CD4-positive, alpha-beta T cell (primary cell): ENCODE results near the gene ELF2. TPM values are rescaled to one million over a fixed set of nuclear protein-coding genes. Genes with fewer than 3 reads are reported as not detected.
"Not testable (repeated sequence)": the region's sequence is repeated elsewhere in the genome, so short reads cannot be mapped to it uniquely, and the experiment has no call there.

ENCODE experiments used
- ATAC-seq: fragments of 200-7000 bp; cut with Tn5 transposase; one replicate; pipeline ENCODE4 v1.10.0; 2022; ENCODE audit warnings: mild to moderate bottlenecking; ENCODE audit not compliant: poor library complexity
- CTCF ChIA-PET: fragments of 350-600 bp; sonication (Branson Sonifier 250); formaldehyde crosslinking; loops from one replicate; lab custom pipeline; 2021; ENCODE audit warnings: antibody characterized with exemption, inconsistent platforms; lab: Charles Lee
- POLR2A ChIA-PET: fragments of 350-600 bp; sonication (Branson Sonifier 250); formaldehyde crosslinking; loops from one replicate; lab custom pipeline; 2021; ENCODE audit warnings: antibody characterized with exemption, inconsistent platforms; lab: Charles Lee
- DNase-seq, 14 experiments: peaks; one replicate each; pipeline ENCODE4 v3.0.0-alpha.2; 2013 to 2020; ENCODE audit warnings: mixed read lengths in 2 of 14
- H3K27ac ChIP-seq, 2 donors: one replicate each; pipeline versions ENCODE4 v1.5.1 to v1.7.0; 2013; ENCODE audit warnings: low read length in 2 of 2, low read depth in 1 of 2, mild to moderate bottlenecking in 1 of 2
- H3K27me3 ChIP-seq, 2 experiments: 1 replicate in 1 of 2; 2 replicates in 1 of 2; pipeline versions ENCODE4 v1.6.1 to v1.7.0; 2013; ENCODE audit warnings: low read length in 2 of 2, control low read depth in 1 of 2, mild to moderate bottlenecking in 1 of 2, moderate library complexity in 1 of 2; ENCODE audit not compliant: insufficient read depth in 2 of 2, control insufficient read depth in 1 of 2
- H3K36me3 ChIP-seq: one replicate; pipeline ENCODE4 v1.6.1; 2013; ENCODE audit warnings: low read length, control low read depth; ENCODE audit not compliant: insufficient read depth
- H3K4me1 ChIP-seq: one replicate; pipeline ENCODE4 v1.6.1; 2013; ENCODE audit warnings: low read length, control low read depth; ENCODE audit not compliant: insufficient read depth
- H3K4me3 ChIP-seq: one replicate; pipeline ENCODE4 v1.5.1; 2013; ENCODE audit warnings: mild to moderate bottlenecking, low read length, moderate library complexity
- H3K9me3 ChIP-seq, 2 experiments: 1 replicate in 1 of 2; 2 replicates in 1 of 2; pipeline versions ENCODE4 v1.6.1 to v1.7.0; 2013; ENCODE audit warnings: low read length in 2 of 2, mild to moderate bottlenecking in 2 of 2, control low read depth in 1 of 2, moderate library complexity in 1 of 2; ENCODE audit not compliant: control insufficient read depth in 1 of 2, insufficient read depth in 1 of 2
- H3K27ac Mint-ChIP-seq: one replicate; pipeline ENCODE4 v1.8.0; 2020; ENCODE audit warnings: mixed read lengths
- H3K27me3 Mint-ChIP-seq: one replicate; pipeline ENCODE4 v1.8.0; 2021; ENCODE audit warnings: mixed read lengths
- H3K36me3 Mint-ChIP-seq: one replicate; pipeline ENCODE4 v1.8.0; 2021; ENCODE audit warnings: low read depth, mixed read lengths
- H3K4me1 Mint-ChIP-seq: one replicate; pipeline ENCODE4 v1.8.0; 2021; ENCODE audit warnings: low read depth, mixed read lengths
- H3K4me3 Mint-ChIP-seq: one replicate; pipeline ENCODE4 v1.8.0; 2020; ENCODE audit warnings: mild to moderate bottlenecking, mixed read lengths
- H3K9me3 Mint-ChIP-seq: one replicate; pipeline ENCODE4 v1.8.0; 2020; ENCODE audit warnings: mixed read lengths
- intact Hi-C, 2 experiments: fragments of 100-400 bp; cut with DNase I in 1 of 2; cut with micrococcal nuclease in 1 of 2; formaldehyde crosslinking; loops; one replicate each; pipeline versions ENCODE4 v1.15.1 to v1.9.0; 2023 to 2025; cut with DNase I, micrococcal nuclease
- total RNA-seq, 174 experiments: library from RNA in 2 of 174; stranded (reverse) in 2 of 174; gene quantifications; one replicate each; pipeline ENCODE4 v1.2.3 and lab custom pipeline; 2021 to 2026
- TF ChIP-seq, protein P1 (sequence below): fragments of 200-600 bp; IDR thresholded peaks from one replicate; pipeline ENCODE4 v1.8.0; 2022; ENCODE audit warnings: antibody characterized with exemption, mild to moderate bottlenecking

ELF2 gene
- total RNA-seq, 2 experiments from 2014 or later, result 83.3 to 84.1 TPM

- Mint-ChIP-seq H3K4me1 (no peaks in the 10 kb centered on the region), H3K36me3 (no peaks in the 10 kb centered on the region), H3K9me3 (no peaks in the 10 kb centered on the region), H3K4me3 (no peak overlapping the region), H3K27me3 (no peaks in the 10 kb centered on the region), H3K27ac (no peak overlapping the region)
- Histone ChIP-seq H3K27ac (no peak overlapping the region), H3K9me3 (no peaks in the 10 kb centered on the region), H3K36me3 (peaks cover 3% of the 10 kb centered on the region), H3K4me3 (no peak overlapping the region), H3K4me1 (no peaks in the 10 kb centered on the region), H3K27me3 (no peaks in the 10 kb centered on the region)
- intact Hi-C loops, result no loop called here
- ChIA-PET POLR2A (no interaction called here), CTCF (no interaction called here)
- DNase-seq, result no peak
- no peak for ATAC-seq
- TF ChIP-seq, protein P1, sequence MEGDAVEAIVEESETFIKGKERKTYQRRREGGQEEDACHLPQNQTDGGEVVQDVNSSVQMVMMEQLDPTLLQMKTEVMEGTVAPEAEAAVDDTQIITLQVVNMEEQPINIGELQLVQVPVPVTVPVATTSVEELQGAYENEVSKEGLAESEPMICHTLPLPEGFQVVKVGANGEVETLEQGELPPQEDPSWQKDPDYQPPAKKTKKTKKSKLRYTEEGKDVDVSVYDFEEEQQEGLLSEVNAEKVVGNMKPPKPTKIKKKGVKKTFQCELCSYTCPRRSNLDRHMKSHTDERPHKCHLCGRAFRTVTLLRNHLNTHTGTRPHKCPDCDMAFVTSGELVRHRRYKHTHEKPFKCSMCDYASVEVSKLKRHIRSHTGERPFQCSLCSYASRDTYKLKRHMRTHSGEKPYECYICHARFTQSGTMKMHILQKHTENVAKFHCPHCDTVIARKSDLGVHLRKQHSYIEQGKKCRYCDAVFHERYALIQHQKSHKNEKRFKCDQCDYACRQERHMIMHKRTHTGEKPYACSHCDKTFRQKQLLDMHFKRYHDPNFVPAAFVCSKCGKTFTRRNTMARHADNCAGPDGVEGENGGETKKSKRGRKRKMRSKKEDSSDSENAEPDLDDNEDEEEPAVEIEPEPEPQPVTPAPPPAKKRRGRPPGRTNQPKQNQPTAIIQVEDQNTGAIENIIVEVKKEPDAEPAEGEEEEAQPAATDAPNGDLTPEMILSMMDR, result no peak
Measured at GRCh38 chr4:139115226-139115625, 61.8 kb downstream of the ELF2 start.

GRCh38 chr4:139114795-139115194 is 62.2 kb downstream of the ELF2 start:
- H3K9me3 Mint-ChIP-seq, intact Hi-C loops, H3K4me1 Mint-ChIP-seq, DNase-seq, H3K4me3 Mint-ChIP-seq, H3K27me3 ChIP-seq, H3K4me3 ChIP-seq, H3K27me3 Mint-ChIP-seq, H3K36me3 ChIP-seq, H3K4me1 ChIP-seq, H3K27ac Mint-ChIP-seq, ATAC-seq, H3K27ac ChIP-seq, CTCF ChIA-PET, POLR2A ChIA-PET, H3K36me3 Mint-ChIP-seq, H3K9me3 ChIP-seq: not testable (repeated sequence)

DNA sequence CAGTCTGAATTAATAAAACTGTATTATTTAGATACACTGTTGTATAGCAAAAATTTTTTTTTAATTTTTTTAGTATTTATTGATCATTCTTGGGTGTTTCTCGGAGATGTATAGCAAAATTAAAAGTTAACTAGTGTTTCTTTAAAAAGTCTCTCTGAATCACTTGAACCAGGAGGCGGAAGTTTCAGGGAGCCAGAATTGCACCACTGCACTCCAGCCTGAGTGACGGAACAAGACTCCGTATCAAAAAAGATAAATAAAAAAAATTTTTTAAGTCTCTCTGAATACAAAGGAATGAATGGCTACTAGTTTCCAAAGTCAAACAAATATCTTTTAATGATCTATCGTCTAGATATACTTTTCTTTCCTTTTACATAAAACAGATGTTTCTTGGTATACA is 64.4 kb downstream of the ELF2 start:
- CTCF ChIA-PET, result no interaction called here
- Mint-ChIP-seq H3K9me3 (no peaks in the 10 kb centered on the region), H3K27me3 (no peaks in the 10 kb centered on the region), H3K27ac (no peak overlapping the region), H3K4me3 (no peak overlapping the region), H3K4me1 (no peaks in the 10 kb centered on the region), H3K36me3 (no peaks in the 10 kb centered on the region)
- no peak for DNase-seq
- no peak overlapping the region for H3K4me3 ChIP-seq
- peaks cover 3% of the 10 kb centered on the region for H3K36me3 ChIP-seq
- H3K27me3 ChIP-seq, result no peaks in the 10 kb centered on the region
- POLR2A ChIA-PET, result no interaction called here
- H3K4me1 ChIP-seq, result no peaks in the 10 kb centered on the region
- TF ChIP-seq, protein P1, result no peak
- no peaks in the 10 kb centered on the region for H3K9me3 ChIP-seq
- no peak overlapping the region for H3K27ac ChIP-seq
- ATAC-seq, result no peak
- intact Hi-C loops, result no loop called here

DNA sequence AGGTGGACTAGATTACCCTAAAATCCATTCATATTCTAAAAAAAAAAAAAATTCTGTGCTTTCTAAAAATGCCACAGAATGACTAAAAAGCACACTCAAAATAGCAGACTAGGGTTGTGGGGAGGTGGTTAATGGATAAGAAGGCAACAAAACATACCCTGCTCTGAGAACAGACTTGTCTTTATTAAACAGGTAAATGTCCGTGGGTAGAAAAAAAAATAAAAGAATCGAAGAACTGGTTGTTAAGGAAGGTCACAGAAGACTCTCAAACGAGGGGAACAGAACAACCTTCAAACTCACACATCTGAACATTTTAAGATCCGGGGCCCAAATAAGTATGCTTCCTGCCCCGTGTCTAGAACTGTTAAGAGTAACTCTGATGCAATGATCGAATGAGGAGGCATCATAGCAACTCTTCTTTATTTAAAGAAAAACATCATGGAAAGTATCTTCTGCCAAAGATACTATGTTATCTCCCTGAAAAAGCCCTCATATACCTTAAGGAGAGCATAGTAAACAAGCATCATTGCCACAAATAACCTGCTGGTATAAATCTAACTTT is 68.4 kb downstream of the ELF2 start:
- intact Hi-C loops, result no loop called here
- H3K36me3 Mint-ChIP-seq, result no peaks in the 10 kb centered on the region
- DNase-seq, result no peak
- Histone ChIP-seq H3K4me3 (no peak overlapping the region), H3K9me3 (no peaks in the 10 kb centered on the region), H3K27ac (no peak overlapping the region), H3K4me1 (no peaks in the 10 kb centered on the region), H3K27me3 (no peaks in the 10 kb centered on the region), H3K36me3 (no peaks in the 10 kb centered on the region)
- CTCF ChIA-PET, result interaction anchor here (1.4 kb wide), 1 partner anchor 186 kb away, joined by 3 read pairs; no protein-coding TSS in a partner anchor
- POLR2A ChIA-PET, result no interaction called here
- TF ChIP-seq, protein P1, result no peak
- H3K4me3 Mint-ChIP-seq, result no peak overlapping the region
- no peaks in the 10 kb centered on the region for H3K27me3 Mint-ChIP-seq
- H3K27ac Mint-ChIP-seq, result no peak overlapping the region
- no peaks in the 10 kb centered on the region for H3K4me1 Mint-ChIP-seq
- H3K9me3 Mint-ChIP-seq, result no peaks in the 10 kb centered on the region
- ATAC-seq, result no peak
